ENCODE measurements around the gene TMEM266.

The TMEM266 gene

DNA sequence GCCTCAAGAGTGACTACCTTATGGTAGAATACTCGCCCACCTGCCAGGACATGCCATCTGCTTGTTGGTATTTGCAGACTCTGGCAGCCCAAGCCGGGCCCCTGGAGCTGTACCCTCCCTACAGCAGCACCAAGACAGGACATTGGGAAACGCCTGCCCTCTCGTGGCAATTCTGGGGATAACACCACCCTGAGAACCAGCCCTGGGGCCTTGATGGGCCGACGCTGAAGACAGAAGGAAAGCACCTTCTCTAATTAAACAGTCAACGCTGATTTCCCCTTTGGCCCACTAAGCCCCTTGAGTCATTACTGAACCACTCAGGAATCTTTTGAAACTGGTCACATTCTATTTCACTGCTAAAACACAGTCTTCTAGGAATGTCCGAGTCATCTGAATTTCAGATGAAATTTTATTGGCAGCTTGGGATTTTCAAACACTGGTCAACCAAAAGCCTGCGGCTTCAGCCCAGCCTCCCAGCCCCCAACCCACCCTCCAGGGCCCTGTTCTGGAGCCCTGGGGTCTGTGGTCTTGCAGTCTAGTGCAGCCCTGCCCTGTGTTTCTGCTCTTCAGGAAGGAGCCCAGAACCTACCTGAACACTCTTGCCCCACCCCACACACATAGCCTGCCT, 91.3 kb downstream of the TMEM266 start:
- Histone ChIP-seq H3K36me3 (no peaks in the 10 kb centered on the region), H3K27me3 (no peaks in the 10 kb centered on the region), H3K27ac (no peak overlapping the region), H3K4me3 (ENCODE audit: low read depth in 1 of 2, low read length in 1 of 2) (no peak overlapping the region), H3K9me3 (no peaks in the 10 kb centered on the region), H3K4me1 (ENCODE audit: control insufficient read depth in 1 of 2, insufficient read depth in 1 of 2, low read depth in 1 of 2, low read length in 1 of 2) (peaks cover 8 to 14% of the 10 kb centered on the region in 2 experiments)
- TF ChIP-seq, protein P1, sequence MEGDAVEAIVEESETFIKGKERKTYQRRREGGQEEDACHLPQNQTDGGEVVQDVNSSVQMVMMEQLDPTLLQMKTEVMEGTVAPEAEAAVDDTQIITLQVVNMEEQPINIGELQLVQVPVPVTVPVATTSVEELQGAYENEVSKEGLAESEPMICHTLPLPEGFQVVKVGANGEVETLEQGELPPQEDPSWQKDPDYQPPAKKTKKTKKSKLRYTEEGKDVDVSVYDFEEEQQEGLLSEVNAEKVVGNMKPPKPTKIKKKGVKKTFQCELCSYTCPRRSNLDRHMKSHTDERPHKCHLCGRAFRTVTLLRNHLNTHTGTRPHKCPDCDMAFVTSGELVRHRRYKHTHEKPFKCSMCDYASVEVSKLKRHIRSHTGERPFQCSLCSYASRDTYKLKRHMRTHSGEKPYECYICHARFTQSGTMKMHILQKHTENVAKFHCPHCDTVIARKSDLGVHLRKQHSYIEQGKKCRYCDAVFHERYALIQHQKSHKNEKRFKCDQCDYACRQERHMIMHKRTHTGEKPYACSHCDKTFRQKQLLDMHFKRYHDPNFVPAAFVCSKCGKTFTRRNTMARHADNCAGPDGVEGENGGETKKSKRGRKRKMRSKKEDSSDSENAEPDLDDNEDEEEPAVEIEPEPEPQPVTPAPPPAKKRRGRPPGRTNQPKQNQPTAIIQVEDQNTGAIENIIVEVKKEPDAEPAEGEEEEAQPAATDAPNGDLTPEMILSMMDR (IDR thresholded peaks at IDR 0.05), result peak; percentile 81

DNA sequence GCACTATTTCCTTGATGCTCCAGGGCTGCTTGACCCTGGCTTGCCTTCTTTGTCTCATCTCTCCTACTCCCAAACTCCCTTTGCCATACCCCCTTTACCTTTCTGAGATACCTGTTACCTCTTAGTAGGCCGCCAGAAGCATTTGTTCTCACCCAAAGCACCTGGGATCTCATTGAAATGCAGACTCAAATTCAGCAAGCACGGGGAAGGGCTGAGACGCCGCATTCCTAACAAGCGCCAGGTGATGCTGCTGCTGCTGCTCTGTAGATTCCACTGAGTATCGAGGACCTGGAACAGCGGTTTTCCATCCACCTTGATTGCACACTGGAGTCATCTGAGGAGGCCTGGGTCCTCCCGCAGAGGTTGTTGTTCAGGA, 91.8 kb downstream of the TMEM266 start:
- Histone ChIP-seq H3K27me3 (no peaks in the 10 kb centered on the region), H3K4me1 (ENCODE audit: control insufficient read depth in 1 of 2, insufficient read depth in 1 of 2, low read depth in 1 of 2, low read length in 1 of 2) (peaks cover 8 to 14% of the 10 kb centered on the region in 2 experiments), H3K27ac (no peak overlapping the region), H3K36me3 (no peaks in the 10 kb centered on the region), H3K4me3 (ENCODE audit: low read depth in 1 of 2, low read length in 1 of 2) (no peak overlapping the region), H3K9me3 (no peaks in the 10 kb centered on the region)
- TF ChIP-seq, protein P1 (IDR thresholded peaks at IDR 0.05), result no peak

DNA sequence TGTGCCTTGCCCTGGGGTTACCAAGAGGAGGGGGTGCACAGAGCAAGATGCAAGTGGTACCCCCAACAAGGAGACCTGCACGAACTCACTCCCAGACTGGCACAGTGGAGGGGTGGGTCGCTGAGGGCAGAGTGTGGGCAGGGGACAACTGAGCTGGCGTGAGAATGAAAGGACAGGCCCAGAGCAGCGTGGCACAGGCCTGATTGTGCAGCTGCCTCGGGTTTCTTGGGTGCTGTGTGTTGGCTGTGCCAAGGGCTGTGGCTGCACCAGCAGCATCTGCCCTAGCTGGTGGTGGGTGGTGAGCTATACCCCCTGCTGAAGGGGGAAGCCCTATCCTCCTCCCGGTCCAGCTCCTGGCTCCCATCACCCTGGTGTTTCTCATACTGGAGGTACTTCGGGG, 92.4 kb downstream of the TMEM266 start:
- Histone ChIP-seq H3K4me1 (ENCODE audit: control insufficient read depth in 1 of 2, insufficient read depth in 1 of 2, low read depth in 1 of 2, low read length in 1 of 2) (peaks cover 8 to 14% of the 10 kb centered on the region in 2 experiments), H3K27me3 (no peaks in the 10 kb centered on the region), H3K36me3 (no peaks in the 10 kb centered on the region), H3K27ac (no peak overlapping the region), H3K9me3 (no peaks in the 10 kb centered on the region), H3K4me3 (ENCODE audit: low read depth in 1 of 2, low read length in 1 of 2) (no peak overlapping the region)
- TF ChIP-seq, protein P1 (IDR thresholded peaks at IDR 0.05), result no peak

DNA sequence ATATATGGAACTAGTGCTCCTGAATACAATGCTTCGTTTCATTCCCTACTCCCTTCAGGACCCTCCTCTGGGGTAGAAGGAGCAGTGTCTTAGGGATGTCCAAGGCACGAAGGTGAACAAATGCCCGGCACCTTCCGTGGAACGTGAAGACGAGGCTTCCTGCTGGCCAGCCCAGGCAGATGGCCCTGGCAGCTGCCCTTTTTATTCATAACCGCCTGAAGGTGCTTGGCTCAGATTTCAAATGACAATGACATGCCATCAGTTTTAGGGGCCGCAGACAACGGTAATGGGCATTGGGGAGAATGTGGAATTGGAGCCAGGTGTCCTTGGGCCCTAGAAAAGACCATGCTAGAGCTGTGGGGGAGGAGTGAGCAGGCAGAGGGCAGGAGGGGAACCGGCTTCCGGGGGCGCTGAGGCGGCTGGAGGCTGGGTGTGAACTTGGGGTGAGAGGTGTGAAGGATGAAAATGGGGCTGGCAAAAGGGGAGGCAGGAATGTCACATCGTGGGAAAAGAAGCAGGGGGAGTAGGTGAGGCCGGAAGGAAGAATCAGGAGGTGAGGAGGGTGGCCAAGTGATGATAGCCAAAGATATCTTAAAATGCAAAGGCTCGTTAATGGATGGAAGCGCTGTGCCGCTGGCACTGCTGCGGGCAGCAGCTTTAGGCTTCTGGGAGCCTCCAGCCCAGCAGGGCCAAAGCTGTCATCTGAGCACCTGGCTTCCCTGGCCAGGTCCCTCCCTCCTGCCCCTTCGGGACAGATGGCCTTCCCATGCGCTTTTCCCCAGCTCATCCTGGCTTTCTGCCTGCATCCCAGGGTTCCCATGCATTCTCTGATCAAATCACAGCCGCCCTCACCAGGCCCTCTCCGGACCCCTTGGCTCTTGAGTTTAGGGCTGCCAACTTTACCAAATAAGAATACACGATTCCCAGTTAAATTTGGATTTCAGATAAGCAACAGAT, 93.7 kb downstream of the TMEM266 start:
- H3K36me3 ChIP-seq, result no peaks in the 10 kb centered on the region
- H3K27me3 ChIP-seq, result no peaks in the 10 kb centered on the region
- TF ChIP-seq, protein P1 (IDR thresholded peaks at IDR 0.05), result no peak
- no peak overlapping the region for H3K4me3 ChIP-seq (ENCODE audit: low read depth in 1 of 2, low read length in 1 of 2)
- peaks cover 8 to 9% of the 10 kb centered on the region in 2 experiments for H3K4me1 ChIP-seq (ENCODE audit: control insufficient read depth in 1 of 2, insufficient read depth in 1 of 2, low read depth in 1 of 2, low read length in 1 of 2)
- H3K27ac ChIP-seq, result no peak overlapping the region
- no peaks in the 10 kb centered on the region for H3K9me3 ChIP-seq

DNA sequence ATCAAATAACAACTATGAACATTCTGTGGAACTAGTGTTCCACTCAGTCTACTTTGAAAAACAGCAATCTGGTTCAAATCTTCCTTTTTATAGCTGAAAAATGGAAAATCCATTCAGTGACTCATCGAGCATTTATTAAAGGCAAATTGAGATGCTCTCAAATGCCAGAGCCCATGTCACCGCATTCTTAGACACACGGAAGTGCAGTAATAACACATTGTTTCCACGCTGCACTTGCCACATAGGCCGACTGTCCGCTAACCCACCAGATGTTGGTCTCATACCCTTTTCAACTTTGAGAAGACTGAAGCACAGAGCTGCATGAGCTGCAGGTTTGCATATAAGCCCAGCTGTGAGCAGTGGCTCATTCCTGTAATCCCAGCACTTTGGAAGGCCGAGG, 95.9 kb downstream of the TMEM266 start:
- Histone ChIP-seq H3K27ac (no peak overlapping the region), H3K27me3 (no peaks in the 10 kb centered on the region), H3K4me3 (ENCODE audit: low read depth in 1 of 2, low read length in 1 of 2) (no peak overlapping the region), H3K36me3 (no peaks in the 10 kb centered on the region), H3K9me3 (no peaks in the 10 kb centered on the region), H3K4me1 (ENCODE audit: control insufficient read depth in 1 of 2, insufficient read depth in 1 of 2, low read depth in 1 of 2, low read length in 1 of 2) (peaks cover 3 to 4% of the 10 kb centered on the region in 2 experiments)
- TF ChIP-seq, protein P1 (IDR thresholded peaks at IDR 0.05), result no peak
